Urothelium cell line (cell line): Measurements from ENCODE around the gene CYS1.
A peak's percentile ranks its signal among the peaks of the same experiment; 100 is the strongest.

Experiments used
- DNase-seq: peaks from one replicate; pipeline ENCODE4 v3.0.0; 2011; ENCODE audit warnings: low spot score, mixed read lengths
- FAIRE-seq: peaks from 2 replicates; lab custom pipeline; 2011; peaks lifted over from hg19 to GRCh38; lab: Jason Lieb, UNC

The CYS1 gene

GRCh38 chr2:10073706-10074105 lies 6.5 kb downstream of the CYS1 start:
- FAIRE-seq = no peak
- DNase-seq = no peak

- DNase-seq (peak; percentile 93), FAIRE-seq (peak; percentile 92)
These were observed 7.3 kb downstream of the CYS1 start for GRCh38 chr2:10072656-10073480.

- DNase-seq = no peak
- FAIRE-seq = peak; percentile 40
These were observed 8.6 kb downstream of the CYS1 start for GRCh38 chr2:10071595-10071994.

- FAIRE-seq = no peak
These were observed 9.0 kb downstream of the CYS1 start for GRCh38 chr2:10071176-10071575.

GRCh38 chr2:10067881-10068280 lies 12.3 kb downstream of the CYS1 start:
- DNase-seq (no peak), FAIRE-seq (no peak)

More at GRCh38 chr2:10071176-10071575, 9.0 kb downstream of the CYS1 start:
- no peak for DNase-seq

GRCh38 chr2:10067330-10067729 lies 12.9 kb downstream of the CYS1 start:
- no peak for FAIRE-seq
- DNase-seq = no peak

- no peak for FAIRE-seq
- no peak for DNase-seq
These were observed 14.5 kb downstream of the CYS1 start for GRCh38 chr2:10065773-10066055.

GRCh38 chr2:10064932-10065772 lies 15.1 kb downstream of the CYS1 start:
- DNase-seq = no peak
- FAIRE-seq = no peak

GRCh38 chr2:10063566-10063965 lies 16.6 kb downstream of the CYS1 start:
- no peak for FAIRE-seq

GRCh38 chr2:10062931-10063365 lies 17.3 kb downstream of the CYS1 start:
- peak; percentile 5 for FAIRE-seq
- DNase-seq = no peak

More at GRCh38 chr2:10063566-10063965, 16.6 kb downstream of the CYS1 start:
- no peak for DNase-seq

- DNase-seq (no peak), FAIRE-seq (peak; percentile 59)
These were observed 18.8 kb downstream of the CYS1 start for GRCh38 chr2:10061221-10061925.

GRCh38 chr2:10059552-10060335 lies 20.5 kb downstream of the CYS1 start:
- DNase-seq (no peak), FAIRE-seq (no peak)

- no peak for FAIRE-seq
These were observed 21.2 kb downstream of the CYS1 start for GRCh38 chr2:10059016-10059351.

GRCh38 chr2:10058251-10059015 lies 21.8 kb downstream of the CYS1 start:
- DNase-seq (no peak), FAIRE-seq (peak; percentile 48)

More at GRCh38 chr2:10059016-10059351, 21.2 kb downstream of the CYS1 start:
- DNase-seq = no peak

- FAIRE-seq (no peak), DNase-seq (peak; percentile 66)
These were observed 22.7 kb downstream of the CYS1 start for GRCh38 chr2:10057231-10058107.

- no peak for FAIRE-seq
- no peak for DNase-seq
These were observed 23.8 kb downstream of the CYS1 start for GRCh38 chr2:10056439-10056838.

GRCh38 chr2:10054976-10055375 lies 25.2 kb downstream of the CYS1 start:
- no peak for FAIRE-seq
- no peak for DNase-seq

- no peak for DNase-seq
- no peak for FAIRE-seq
These were observed 25.8 kb downstream of the CYS1 start for GRCh38 chr2:10054424-10054823.

- FAIRE-seq (no peak), DNase-seq (no peak)
These were observed 26.9 kb downstream of the CYS1 start for GRCh38 chr2:10053351-10053750.
